Mesothelial cell of epicardium (in vitro differentiated cells): ENCODE results near the gene GLP2R. TPM values are rescaled to one million over a fixed set of nuclear protein-coding genes. Genes with fewer than 3 reads are reported as not detected.
A peak's percentile ranks its signal among the peaks of the same experiment; 100 is the strongest.

Experiments used
- DNase-seq, 2 experiments: peaks; one replicate each; pipeline ENCODE4 v3.0.0; 2021; ENCODE audit warnings: low spot score in 2 of 2; ENCODE audit not compliant: unreplicated experiment in 2 of 2
- H3K27ac Mint-ChIP-seq: 2 replicates; pipeline ENCODE4 v1.8.0; 2021; ENCODE audit warnings: mixed read lengths
- H3K27me3 Mint-ChIP-seq: 2 replicates; pipeline ENCODE4 v1.8.0; 2021; ENCODE audit warnings: low read depth, mixed read lengths
- H3K36me3 Mint-ChIP-seq: 2 replicates; pipeline ENCODE4 v1.8.0; 2021; ENCODE audit warnings: mixed read lengths
- H3K4me1 Mint-ChIP-seq: 2 replicates; pipeline ENCODE4 v1.8.0; 2021; ENCODE audit warnings: mixed read lengths
- H3K4me3 Mint-ChIP-seq: 2 replicates; pipeline ENCODE4 v1.8.0; 2021; ENCODE audit warnings: mild to moderate bottlenecking, moderate library complexity, mixed read lengths
- H3K9me3 Mint-ChIP-seq: 2 replicates; pipeline ENCODE4 v1.8.0; 2021; ENCODE audit warnings: mixed read lengths
- CTCF ChIP-seq: fragments of 200-600 bp; sonication (generic); IDR thresholded peaks from one replicate; pipeline ENCODE4 v1.5.0; 2021; ENCODE audit warnings: antibody characterized with exemption; ENCODE audit not compliant: unreplicated experiment
- total RNA-seq: library from RNA; stranded (reverse); gene quantifications from 3 replicates; pipeline ENCODE4 v1.2.1, GENCODE V29; 2021

Gene GLP2R
- total RNA-seq, 1 donor from 2014 or later, result 1.5 TPM

GRCh38 chr17:9925457-9925856 is 99.7 kb downstream of the GLP2R start:
- Mint-ChIP-seq H3K4me3 (no peak overlapping the region), H3K36me3 (peaks cover 12% of the 10 kb centered on the region), H3K27me3 (no peaks in the 10 kb centered on the region), H3K9me3 (no peaks in the 10 kb centered on the region), H3K4me1 (peaks cover 11% of the 10 kb centered on the region), H3K27ac (peak overlapping the region; percentile 50)
- no peak for TF ChIP-seq CTCF
- DNase-seq, result no peak

GRCh38 chr17:9926150-9926804 is 100.6 kb downstream of the GLP2R start:
- Mint-ChIP-seq H3K4me3 (no peak overlapping the region), H3K27ac (no peak overlapping the region), H3K27me3 (no peaks in the 10 kb centered on the region), H3K9me3 (no peaks in the 10 kb centered on the region), H3K4me1 (peaks cover 11% of the 10 kb centered on the region), H3K36me3 (peaks cover 8% of the 10 kb centered on the region)
- no peak for TF ChIP-seq CTCF
- no peak for DNase-seq

GRCh38 chr17:9928601-9929333 is 103.0 kb downstream of the GLP2R start:
- peak; percentile 51 for TF ChIP-seq CTCF
- Mint-ChIP-seq H3K9me3 (no peaks in the 10 kb centered on the region), H3K36me3 (peaks cover 3% of the 10 kb centered on the region), H3K4me1 (peaks cover 6% of the 10 kb centered on the region), H3K27ac (no peak overlapping the region), H3K27me3 (no peaks in the 10 kb centered on the region), H3K4me3 (no peak overlapping the region)
- peak in 1 of 2 experiments; percentile 56 for DNase-seq

GRCh38 chr17:9929871-9930270 is 104.1 kb downstream of the GLP2R start:
- Mint-ChIP-seq H3K27me3 (no peaks in the 10 kb centered on the region), H3K9me3 (no peaks in the 10 kb centered on the region), H3K36me3 (peaks cover 4% of the 10 kb centered on the region), H3K4me3 (no peak overlapping the region), H3K27ac (no peak overlapping the region), H3K4me1 (peaks cover 6% of the 10 kb centered on the region)
- no peak for TF ChIP-seq CTCF
- no peak for DNase-seq

GRCh38 chr17:9931144-9931741 is 105.5 kb downstream of the GLP2R start:
- no peak for DNase-seq
- Mint-ChIP-seq H3K9me3 (no peaks in the 10 kb centered on the region), H3K4me3 (no peak overlapping the region), H3K27me3 (no peaks in the 10 kb centered on the region), H3K36me3 (peaks cover 4% of the 10 kb centered on the region), H3K27ac (no peak overlapping the region), H3K4me1 (peaks cover 6% of the 10 kb centered on the region)
- no peak for TF ChIP-seq CTCF
